ENCODE data around the gene TRPM5. TPM values are rescaled to one million over a fixed set of nuclear protein-coding genes. Genes with fewer than 3 reads are reported as not detected.

Gene TRPM5
- total and polyA plus RNA-seq, 2 of the 8 experiments (the other 6 are each of a cell fraction or from before 2014, with no cell fraction given) = 0.02 TPM; not detected in 1

- Histone ChIP-seq H2AK5ac (ENCODE audit: low read depth, low read length) (no peak overlapping the region), H3K23me2 (ENCODE audit: low read depth, low read length) (peaks cover 7% of the 10 kb centered on the region; the same call in 1 of the 2 replicates), H2BK120ac (replicated peaks; ENCODE audit: low read depth, low read length) (no peak overlapping the region), H2BK12ac (ENCODE audit: low read depth, low read length) (no peak overlapping the region), H3K4me2 (ENCODE audit: insufficient read depth in 1 of 2, low read depth in 2 of 2, low read length in 2 of 2) (no peak overlapping the region), H3K9ac (replicated peaks in 1 of 4; ENCODE audit: extremely low read depth in 1 of 4, low read depth in 3 of 4, low read length in 3 of 4) (no peak overlapping the region), H4K20me1 (replicated peaks in 1 of 2; ENCODE audit: control insufficient read depth in 1 of 2, insufficient read depth in 2 of 2, low read length in 2 of 2) (peaks cover 2 to 3% of the 10 kb centered on the region in 2 experiments), H4K91ac (replicated peaks; ENCODE audit: insufficient read length, low read length) (no peak overlapping the region), H3K4me3 (ENCODE audit: extremely low read depth in 1 of 4, insufficient read depth in 2 of 4, low read depth in 3 of 4, low read length in 4 of 4) (no peak overlapping the region), H3K4ac (replicated peaks; ENCODE audit: insufficient read length, low read depth, low read length) (no peak overlapping the region), H2AFZ (ENCODE audit: low read length) (no peak overlapping the region), H3K4me1 (replicated peaks in 1 of 4; ENCODE audit: control insufficient read depth in 3 of 4, insufficient read depth in 4 of 4, low read length in 3 of 4) (peaks cover 0 to 3% (median 3%) of the 10 kb centered on the region in 4 experiments; a peak in 2 of 7 replicates), H3K18ac (ENCODE audit: extremely low read depth, low read length) (no peak overlapping the region), H3K27ac (ENCODE audit: low read depth, low read length) (no peak overlapping the region), H3K56ac (replicated peaks; ENCODE audit: insufficient read length, low read depth, low read length) (no peak overlapping the region), H3K27me3 (replicated peaks in 1 of 4; ENCODE audit: control insufficient read depth in 3 of 4, extremely low read depth in 1 of 4, insufficient read depth in 3 of 4, low read length in 3 of 4) (peaks cover 27 to 56% (median 43%) of the 10 kb centered on the region in 4 experiments), H3K23ac (ENCODE audit: insufficient read length) (no peak overlapping the region), H3K79me2 (ENCODE audit: control insufficient read depth in 1 of 2, insufficient read depth in 2 of 2, low read length in 2 of 2) (no peaks in the 10 kb centered on the region), H2BK5ac (ENCODE audit: low read depth, low read length) (no peak overlapping the region), H3K79me1 (ENCODE audit: low read depth, low read length) (no peaks in the 10 kb centered on the region), H4K5ac (ENCODE audit: insufficient read length, low read depth, low read length) (no peak overlapping the region), H3K36me3 (ENCODE audit: control insufficient read depth in 2 of 4, insufficient read depth in 4 of 4, low read length in 3 of 4) (no peaks in the 10 kb centered on the region), H2BK15ac (ENCODE audit: low read length) (no peak overlapping the region), H4K8ac (ENCODE audit: extremely low read depth, insufficient read depth, low read length) (no peak overlapping the region), H3K9me3 (ENCODE audit: insufficient read depth in 2 of 2, low read depth in 1 of 2, low read length in 1 of 2) (no peaks in the 10 kb centered on the region), H2BK20ac (ENCODE audit: low read length) (no peak overlapping the region), H3K14ac (ENCODE audit: insufficient read length) (no peak overlapping the region)
- WGBS, 2 experiments (ENCODE audit: extremely low coverage in 1 of 2, insufficient coverage in 1 of 2, insufficient read length in 1 of 2, insufficient replicate concordance in 2 of 2, low coverage in 1 of 2, low lambda C conversion rate in 2 of 2, missing lambda C conversion rate in 1 of 2) = 89% methylated on average over 2 of the region's 2 CpGs; no CpG with 5 or more reads in 1 of the 2 experiments
- no peak for DNase-seq (ENCODE audit: low read depth in 1 of 2, low spot score in 2 of 2)
- no peak for FAIRE-seq
- ChIA-PET CTCF (ENCODE audit: partially characterized antibody) (interaction anchor here (1.3 to 3.9 kb wide), 6 partner anchors 15 to 449 kb away, joined by 4 to 33 read pairs (median 5); no protein-coding TSS in a partner anchor), POLR2A (ENCODE audit: partially characterized antibody) (no interaction called here)
- TF ChIP-seq, protein P1, sequence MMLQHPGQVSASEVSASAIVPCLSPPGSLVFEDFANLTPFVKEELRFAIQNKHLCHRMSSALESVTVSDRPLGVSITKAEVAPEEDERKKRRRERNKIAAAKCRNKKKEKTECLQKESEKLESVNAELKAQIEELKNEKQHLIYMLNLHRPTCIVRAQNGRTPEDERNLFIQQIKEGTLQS (IDR thresholded peaks at IDR 0.05; ENCODE audit: insufficient read depth, low read depth, low read length) = no peak
- TF ChIP-seq, protein P2, sequence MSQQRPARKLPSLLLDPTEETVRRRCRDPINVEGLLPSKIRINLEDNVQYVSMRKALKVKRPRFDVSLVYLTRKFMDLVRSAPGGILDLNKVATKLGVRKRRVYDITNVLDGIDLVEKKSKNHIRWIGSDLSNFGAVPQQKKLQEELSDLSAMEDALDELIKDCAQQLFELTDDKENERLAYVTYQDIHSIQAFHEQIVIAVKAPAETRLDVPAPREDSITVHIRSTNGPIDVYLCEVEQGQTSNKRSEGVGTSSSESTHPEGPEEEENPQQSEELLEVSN (IDR thresholded peaks at IDR 0.05) = no peak
- no peak for TF ChIP-seq MAFK (IDR thresholded peaks at IDR 0.05; ENCODE audit: low read depth, low read length)
- no peak for TF ChIP-seq PHF8 (conservative IDR thresholded peaks at IDR 0.05; ENCODE audit: low read depth, low read length)
- TF ChIP-seq BRCA1 (IDR thresholded peaks at IDR 0.05; ENCODE audit: low read depth, low read length) = no peak
- no peak for TF ChIP-seq GABPA (IDR thresholded peaks at IDR 0.05; ENCODE audit: borderline replicate concordance, insufficient read depth, low read length)
- TF ChIP-seq RFX5 (IDR thresholded peaks at IDR 0.05; ENCODE audit: borderline replicate concordance, low read depth, low read length) = no peak
- no peak for TF ChIP-seq HDAC2 (IDR thresholded peaks at IDR 0.05; ENCODE audit: borderline replicate concordance in 1 of 2, low read depth in 2 of 2, low read length in 2 of 2)
- TF ChIP-seq KDM5A (IDR thresholded peaks at IDR 0.05; ENCODE audit: low read length) = no peak
- no peak for TF ChIP-seq EP300 (IDR thresholded peaks at IDR 0.05; ENCODE audit: borderline replicate concordance in 1 of 2, low read depth in 2 of 2, low read length in 2 of 2)
- TF ChIP-seq CTBP2 (IDR thresholded peaks at IDR 0.05; ENCODE audit: borderline replicate concordance, insufficient read depth, insufficient read length, low read length) = no peak
- TF ChIP-seq KDM4A (IDR thresholded peaks at IDR 0.05; ENCODE audit: low read depth, low read length, severe bottlenecking) = no peak
Observed at GRCh38 chr11:2442589-2442988, 1.7 kb downstream of the TRPM5 start.

Measured in H1 (cell line).